Natural killer cell (primary cell): Measurements from ENCODE around the gene DDX42. TPM values are rescaled to one million over a fixed set of nuclear protein-coding genes. Genes with fewer than 3 reads are reported as not detected.
"Not testable (repeated sequence)": the region's sequence is repeated elsewhere in the genome, so short reads cannot be mapped to it uniquely, and the experiment has no call there.

Experiments used
- ATAC-seq, 3 donors: fragments of 150-1000 bp in 2 of 3; fragments of 200-7000 bp in 1 of 3; cut with Tn5 transposase; 1 replicate in 1 of 3; 2 replicates in 2 of 3; pipeline ENCODE4 v1.10.0; 2021; ENCODE audit warnings: mild to moderate bottlenecking in 2 of 3, moderate library complexity in 2 of 3
- DNase-seq, 2 donors: peaks; one replicate each; pipeline versions ENCODE4 v3.0.0 to v3.0.0-alpha.2; 2013 to 2021; ENCODE audit warnings: mixed read lengths in 1 of 2
- H3K27ac ChIP-seq: one replicate; pipeline ENCODE4 v1.5.1; 2013; ENCODE audit warnings: mild to moderate bottlenecking, low read length
- H3K27me3 ChIP-seq: one replicate; pipeline ENCODE4 v1.6.1; 2013; ENCODE audit warnings: low read length; ENCODE audit not compliant: control insufficient read depth, insufficient read depth
- H3K36me3 ChIP-seq: one replicate; pipeline ENCODE4 v1.6.1; 2013; ENCODE audit warnings: low read length; ENCODE audit not compliant: control insufficient read depth, insufficient read depth
- H3K4me1 ChIP-seq: one replicate; pipeline ENCODE4 v1.6.1; 2013; ENCODE audit warnings: low read length; ENCODE audit not compliant: control insufficient read depth, insufficient read depth
- H3K4me3 ChIP-seq: one replicate; pipeline ENCODE4 v1.5.1; 2013; ENCODE audit warnings: low read length
- H3K9me3 ChIP-seq: one replicate; pipeline ENCODE4 v1.6.1; 2013; ENCODE audit warnings: low read length; ENCODE audit not compliant: control insufficient read depth, insufficient read depth
- H3K27ac Mint-ChIP-seq, 2 donors: one replicate each; pipeline ENCODE4 v1.8.0; 2022; ENCODE audit warnings: mild to moderate bottlenecking in 2 of 2, mixed read lengths in 2 of 2, moderate library complexity in 1 of 2
- H3K27me3 Mint-ChIP-seq, 2 donors: one replicate each; pipeline ENCODE4 v1.8.0; 2022; ENCODE audit warnings: low read depth in 2 of 2, mixed read lengths in 2 of 2
- H3K36me3 Mint-ChIP-seq: one replicate; pipeline ENCODE4 v1.8.0; 2022; ENCODE audit warnings: mixed read lengths
- H3K4me1 Mint-ChIP-seq, 2 donors: one replicate each; pipeline ENCODE4 v1.8.0; 2022; ENCODE audit warnings: mixed read lengths in 2 of 2
- H3K4me3 Mint-ChIP-seq: one replicate; pipeline ENCODE4 v1.8.0; 2022; ENCODE audit warnings: mild to moderate bottlenecking, moderate library complexity, mixed read lengths
- H3K9me3 Mint-ChIP-seq, 2 donors: one replicate each; pipeline ENCODE4 v1.8.0; 2022; ENCODE audit warnings: mixed read lengths in 2 of 2
- WGBS: methylation state at CpG from one replicate; pipeline ENCODE4 v1.1.7; 2013; ENCODE audit warnings: missing lambda C conversion rate; ENCODE audit not compliant: insufficient coverage; 5-methylcytosine and 5-hydroxymethylcytosine counted together
- intact Hi-C: fragments of 100-400 bp; cut with micrococcal nuclease; formaldehyde crosslinking; loops from one replicate; pipeline ENCODE4 v1.14.2; 2022
- total RNA-seq, 4 donors: library from RNA; stranded (reverse); fragments of 120-200 nt in 1 of 4; gene quantifications; one replicate each; pipeline versions ENCODE4 v1.2.3 to v1.2.4, GENCODE V29; 2013 to 2022
- TF ChIP-seq, protein P1 (sequence below): fragments of 200-600 bp; IDR thresholded peaks from one replicate; pipeline ENCODE4 v1.8.0; 2022; ENCODE audit warnings: antibody characterized with exemption

Gene DDX42
- total RNA-seq, 3 donors from 2014 or later (not counting 1 experiment from before 2014, with no cell fraction given), result 80.1 to 127 (median 110) TPM

DNA sequence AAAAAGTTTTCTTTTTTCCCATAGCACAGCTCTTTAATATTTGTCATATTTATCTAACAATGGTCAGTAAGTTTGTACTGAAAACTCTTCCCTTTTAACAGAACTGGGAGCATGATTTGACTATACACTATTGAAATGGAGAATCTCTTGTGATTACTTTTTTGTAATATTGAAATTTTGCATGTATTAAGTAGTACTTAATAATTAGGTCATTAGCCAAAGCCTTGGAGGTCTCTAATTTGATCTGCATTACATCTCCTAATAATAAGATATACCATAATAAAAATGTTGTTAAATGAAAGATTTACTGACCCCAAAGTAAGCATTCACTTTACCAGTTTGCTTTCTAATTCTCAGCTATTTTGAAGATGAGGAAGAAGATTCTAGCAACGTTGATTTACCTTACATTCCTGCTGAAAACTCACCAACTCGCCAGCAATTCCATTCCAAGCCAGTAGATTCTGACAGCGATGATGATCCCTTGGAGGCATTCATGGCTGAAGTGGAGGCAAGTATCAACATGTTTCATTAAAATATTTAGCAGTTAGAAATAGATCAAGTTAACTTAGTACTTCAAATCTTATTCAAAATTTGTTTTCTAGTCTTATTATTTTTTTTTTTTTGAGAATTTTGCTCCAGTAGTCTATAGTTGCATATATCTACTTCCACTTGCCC, 18.2 kb downstream of the DDX42 start:
- peaks cover 68% of the 10 kb centered on the region for H3K36me3 ChIP-seq
- Mint-ChIP-seq H3K36me3 (peaks cover 16% of the 10 kb centered on the region), H3K27me3 (no peaks in the 10 kb centered on the region), H3K9me3 (no peaks in the 10 kb centered on the region), H3K4me1 (peaks cover 0 to 6% of the 10 kb centered on the region in 2 donors), H3K4me3 (no peak overlapping the region), H3K27ac (no peak overlapping the region)
- no peaks in the 10 kb centered on the region for H3K9me3 ChIP-seq
- no peaks in the 10 kb centered on the region for H3K4me1 ChIP-seq
- ATAC-seq, result no peak
- no peak for DNase-seq
- intact Hi-C loops, result no loop called here
- TF ChIP-seq, protein P1, sequence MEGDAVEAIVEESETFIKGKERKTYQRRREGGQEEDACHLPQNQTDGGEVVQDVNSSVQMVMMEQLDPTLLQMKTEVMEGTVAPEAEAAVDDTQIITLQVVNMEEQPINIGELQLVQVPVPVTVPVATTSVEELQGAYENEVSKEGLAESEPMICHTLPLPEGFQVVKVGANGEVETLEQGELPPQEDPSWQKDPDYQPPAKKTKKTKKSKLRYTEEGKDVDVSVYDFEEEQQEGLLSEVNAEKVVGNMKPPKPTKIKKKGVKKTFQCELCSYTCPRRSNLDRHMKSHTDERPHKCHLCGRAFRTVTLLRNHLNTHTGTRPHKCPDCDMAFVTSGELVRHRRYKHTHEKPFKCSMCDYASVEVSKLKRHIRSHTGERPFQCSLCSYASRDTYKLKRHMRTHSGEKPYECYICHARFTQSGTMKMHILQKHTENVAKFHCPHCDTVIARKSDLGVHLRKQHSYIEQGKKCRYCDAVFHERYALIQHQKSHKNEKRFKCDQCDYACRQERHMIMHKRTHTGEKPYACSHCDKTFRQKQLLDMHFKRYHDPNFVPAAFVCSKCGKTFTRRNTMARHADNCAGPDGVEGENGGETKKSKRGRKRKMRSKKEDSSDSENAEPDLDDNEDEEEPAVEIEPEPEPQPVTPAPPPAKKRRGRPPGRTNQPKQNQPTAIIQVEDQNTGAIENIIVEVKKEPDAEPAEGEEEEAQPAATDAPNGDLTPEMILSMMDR, result no peak
- 95% methylated on average over 3 of the region's 3 CpGs for WGBS
- H3K27me3 ChIP-seq, result no peaks in the 10 kb centered on the region
- no peak overlapping the region for H3K27ac ChIP-seq
- H3K4me3 ChIP-seq, result no peak overlapping the region

- H3K4me1 Mint-ChIP-seq, H3K9me3 Mint-ChIP-seq, H3K4me3 ChIP-seq, intact Hi-C loops, H3K4me3 Mint-ChIP-seq, DNase-seq, H3K4me1 ChIP-seq, H3K9me3 ChIP-seq, H3K27me3 ChIP-seq, H3K27me3 Mint-ChIP-seq, H3K27ac ChIP-seq, H3K27ac Mint-ChIP-seq, ATAC-seq: not testable (repeated sequence)
- peaks cover 82% of the 10 kb centered on the region for H3K36me3 ChIP-seq
- peaks cover 36% of the 10 kb centered on the region for H3K36me3 Mint-ChIP-seq
- WGBS, result 98% methylated on average over 10 of the region's 10 CpGs
Observed at GRCh38 chr17:63796375-63796774, 22.4 kb downstream of the DDX42 start.

- H3K4me3 Mint-ChIP-seq, result no peak overlapping the region
- peaks cover 26% of the 10 kb centered on the region for H3K36me3 Mint-ChIP-seq
- Histone ChIP-seq H3K4me3 (no peak overlapping the region), H3K36me3 (peaks cover 83% of the 10 kb centered on the region), H3K27me3 (no peaks in the 10 kb centered on the region), H3K9me3 (no peaks in the 10 kb centered on the region), H3K4me1 (no peaks in the 10 kb centered on the region), H3K27ac (no peak overlapping the region)
- DNase-seq (no peak), ATAC-seq (no peak)
- H3K27me3 Mint-ChIP-seq, result no peaks in the 10 kb centered on the region
- no peaks in the 10 kb centered on the region for H3K9me3 Mint-ChIP-seq
- TF ChIP-seq, protein P1, result no peak
- no peaks in the 10 kb centered on the region for H3K4me1 Mint-ChIP-seq
- intact Hi-C loops, result no loop called here
- no peak overlapping the region for H3K27ac Mint-ChIP-seq
- 100% methylated on average over 1 of the region's 3 CpGs for WGBS
Observed at GRCh38 chr17:63798572-63799106, 24.7 kb downstream of the DDX42 start.

- DNase-seq, result no peak
Observed at GRCh38 chr17:63800783-63801182, 26.8 kb downstream of the DDX42 start.

More at GRCh38 chr17:63800783-63801182, 26.8 kb downstream of the DDX42 start:
- H3K9me3 ChIP-seq, result no peaks in the 10 kb centered on the region
- Mint-ChIP-seq H3K27me3 (no peaks in the 10 kb centered on the region), H3K27ac (no peak overlapping the region), H3K4me1 (no peaks in the 10 kb centered on the region), H3K9me3 (no peaks in the 10 kb centered on the region), H3K36me3 (peaks cover 19% of the 10 kb centered on the region), H3K4me3 (no peak overlapping the region)
- no peak overlapping the region for H3K4me3 ChIP-seq
- no peaks in the 10 kb centered on the region for H3K4me1 ChIP-seq
- TF ChIP-seq, protein P1, result no peak
- no peak overlapping the region for H3K27ac ChIP-seq
- H3K27me3 ChIP-seq, result no peaks in the 10 kb centered on the region
- ATAC-seq, result no peak
- peaks cover 81% of the 10 kb centered on the region for H3K36me3 ChIP-seq
- intact Hi-C loops, result no loop called here
- 100% methylated on average over 1 of the region's 1 CpG for WGBS
